Hypothalamus (tissue), 51 donors: ENCODE measurements around the gene TREML2.
A peak's percentile ranks its signal among the peaks of the same experiment; 100 is the strongest.
"Not testable (repeated sequence)": the region's sequence is repeated elsewhere in the genome, so short reads cannot be mapped to it uniquely, and the experiment has no call there.

Source experiments
- DNase-seq, 51 donors: peaks; one replicate each; lab custom pipeline; 2025; lab: John Stamatoyannopoulos, UW

The TREML2 gene, protein sequence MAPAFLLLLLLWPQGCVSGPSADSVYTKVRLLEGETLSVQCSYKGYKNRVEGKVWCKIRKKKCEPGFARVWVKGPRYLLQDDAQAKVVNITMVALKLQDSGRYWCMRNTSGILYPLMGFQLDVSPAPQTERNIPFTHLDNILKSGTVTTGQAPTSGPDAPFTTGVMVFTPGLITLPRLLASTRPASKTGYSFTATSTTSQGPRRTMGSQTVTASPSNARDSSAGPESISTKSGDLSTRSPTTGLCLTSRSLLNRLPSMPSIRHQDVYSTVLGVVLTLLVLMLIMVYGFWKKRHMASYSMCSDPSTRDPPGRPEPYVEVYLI

DNA sequence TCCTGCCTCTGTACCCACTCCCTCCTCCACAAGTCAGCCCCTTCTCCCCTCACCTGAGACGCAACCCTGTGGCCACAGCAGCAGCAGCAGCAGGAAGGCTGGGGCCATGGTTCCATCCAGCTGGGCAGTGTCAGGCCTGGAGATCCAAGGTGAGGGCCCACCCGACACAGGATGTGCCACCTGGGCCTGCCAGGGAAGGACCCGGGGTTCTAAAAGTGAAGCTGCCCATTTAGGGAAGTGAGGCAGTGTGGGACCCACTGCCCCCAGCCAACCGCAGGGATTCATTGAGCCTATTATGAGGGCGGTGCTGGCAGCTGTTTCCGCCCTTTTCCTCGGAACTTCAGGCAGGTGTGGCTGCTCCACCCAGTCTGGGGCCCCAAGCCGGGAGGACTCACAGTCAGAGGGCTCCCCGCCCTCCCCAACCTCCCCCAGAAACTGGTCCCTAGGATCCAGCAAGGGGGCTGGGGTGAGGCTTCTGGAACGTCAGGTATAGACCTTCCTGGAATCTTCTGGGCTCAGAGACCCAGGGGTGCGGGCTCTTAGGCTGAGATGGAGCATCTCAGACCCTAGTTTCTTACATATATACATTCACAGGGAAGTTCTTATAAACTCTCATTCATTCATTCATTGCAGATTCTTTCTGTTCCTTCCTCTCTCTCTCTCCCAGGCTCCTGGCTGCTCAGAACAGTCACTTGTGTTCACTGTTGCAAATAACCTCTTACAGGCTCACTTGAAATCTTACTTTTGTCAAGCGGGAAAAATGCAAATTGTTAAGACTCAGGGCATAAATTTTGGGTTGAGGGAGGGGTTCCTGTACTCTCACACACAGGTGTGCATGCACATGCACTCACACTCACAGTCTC lies at the start of gene TREML2:
Gene TREML2 (minus strand): TSS at position 249 of the 863 bp plus-strand sequence. CDS start 141 bp downstream, at position 108.
- DNase-seq: no peak

DNA sequence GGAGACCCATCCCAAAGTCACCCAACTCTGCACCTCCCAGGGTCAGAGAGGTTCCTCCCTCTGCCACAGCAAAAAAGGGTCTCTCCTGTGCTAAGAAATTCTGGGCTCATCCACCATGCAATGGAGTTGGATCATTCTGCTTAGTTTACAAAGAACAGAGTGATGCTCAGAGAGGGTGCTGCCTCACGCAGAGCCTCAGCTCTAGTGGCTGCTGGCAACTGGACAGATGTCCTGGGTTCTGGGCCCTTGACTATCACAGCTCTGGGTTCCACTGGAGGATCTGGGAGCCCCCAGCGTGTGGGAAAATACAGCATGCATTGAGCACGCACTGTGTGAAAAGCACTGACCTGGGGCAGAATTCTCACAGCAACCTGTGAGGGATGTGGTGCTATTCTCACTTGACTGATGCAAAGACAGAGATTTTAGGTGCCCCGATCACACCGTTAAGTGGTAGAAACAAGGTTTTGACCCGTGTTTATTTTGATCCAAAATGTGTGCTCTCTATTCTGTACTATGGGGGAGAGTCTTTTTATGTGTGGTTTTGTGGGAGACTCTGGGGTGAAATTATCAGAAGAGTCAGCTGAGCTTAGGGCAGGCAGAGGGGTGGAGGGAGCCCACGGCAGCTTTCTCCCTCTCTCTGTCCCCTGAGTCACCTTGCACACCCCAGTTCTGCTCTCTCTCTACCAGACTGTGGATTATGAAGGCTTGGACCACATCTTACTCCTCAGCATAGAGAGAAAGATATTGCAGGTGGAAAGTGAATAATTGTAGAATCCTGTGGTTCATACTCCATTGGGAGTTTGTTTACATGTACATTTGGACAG lies 47.1 kb upstream of the TREML2 start:
- DNase-seq: no peak

DNA sequence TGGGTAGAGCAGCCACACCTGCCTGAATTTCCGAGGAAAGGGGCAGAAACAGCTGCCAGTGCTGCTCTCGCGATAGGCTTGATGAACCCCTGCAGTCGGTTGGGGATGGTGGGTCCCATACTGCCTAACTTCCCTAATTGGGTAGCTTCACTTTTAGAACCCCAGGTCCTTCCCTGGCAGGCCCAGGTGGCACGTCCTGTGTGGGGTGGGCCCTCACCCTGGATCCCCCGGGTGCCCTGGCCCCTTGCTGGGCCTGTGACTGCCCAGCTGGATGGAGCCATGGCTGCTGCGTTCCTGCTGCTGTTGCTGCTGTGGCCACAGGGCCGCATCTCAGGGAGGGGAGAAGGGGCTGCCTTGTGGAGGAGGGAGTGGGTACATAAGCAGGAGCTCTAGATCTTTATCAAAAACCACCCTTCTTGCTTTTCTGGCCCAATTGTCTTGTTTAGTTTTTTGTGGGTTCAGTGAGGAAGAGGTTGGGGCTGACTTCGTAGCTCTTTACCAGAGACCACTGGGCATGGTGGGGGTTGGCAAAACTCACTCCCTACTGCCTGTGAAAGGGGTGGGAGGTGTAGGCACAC lies 46.4 kb upstream of the TREML2 start:
- DNase-seq: no peak

DNA sequence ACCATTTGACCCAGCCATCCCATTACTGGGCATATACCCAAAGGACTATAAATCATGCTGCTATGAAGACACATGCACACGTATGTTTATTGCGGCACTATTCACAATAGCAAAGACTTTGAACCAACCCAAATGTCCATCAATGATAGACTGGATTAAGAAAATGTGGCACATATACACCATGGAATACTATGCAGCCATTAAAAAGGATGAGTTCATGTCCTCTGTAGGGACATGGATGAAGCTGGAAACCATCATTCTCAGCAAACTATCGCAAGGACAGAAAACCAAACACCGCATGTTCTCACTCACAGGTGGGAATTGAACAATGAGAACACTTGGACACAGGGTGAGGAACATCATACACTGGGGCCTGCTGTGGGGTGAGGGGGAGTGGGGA lies 45.6 kb upstream of the TREML2 start:
- not testable (repeated sequence) for DNase-seq

- DNase-seq: no peak
Observed at GRCh38 chr6:41239467-41240159, 38.7 kb upstream of the TREML2 start.

GRCh38 chr6:41237128-41237527 lies 36.2 kb upstream of the TREML2 start:
- no peak for DNase-seq

DNA sequence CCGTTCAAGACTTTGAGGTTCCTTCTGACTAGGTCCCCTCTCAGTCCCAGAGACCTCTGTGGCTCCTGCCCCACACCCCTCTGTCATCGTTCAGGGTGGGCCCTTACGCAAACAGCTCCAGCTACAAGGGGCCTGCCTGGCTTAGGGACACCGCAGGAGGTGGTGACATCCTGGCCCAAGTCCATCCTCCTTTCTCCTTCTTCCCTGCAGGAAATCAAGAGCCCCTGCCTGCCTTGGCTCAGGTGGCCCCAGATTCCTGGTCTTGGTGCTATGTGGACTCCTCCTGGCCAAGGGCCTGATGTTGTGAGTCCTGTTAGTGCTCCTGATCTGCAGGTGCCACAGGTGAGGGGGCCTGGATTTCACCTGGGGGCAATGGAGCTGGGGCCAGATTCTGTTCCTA lies 35.3 kb upstream of the TREML2 start:
- no peak for DNase-seq

DNA sequence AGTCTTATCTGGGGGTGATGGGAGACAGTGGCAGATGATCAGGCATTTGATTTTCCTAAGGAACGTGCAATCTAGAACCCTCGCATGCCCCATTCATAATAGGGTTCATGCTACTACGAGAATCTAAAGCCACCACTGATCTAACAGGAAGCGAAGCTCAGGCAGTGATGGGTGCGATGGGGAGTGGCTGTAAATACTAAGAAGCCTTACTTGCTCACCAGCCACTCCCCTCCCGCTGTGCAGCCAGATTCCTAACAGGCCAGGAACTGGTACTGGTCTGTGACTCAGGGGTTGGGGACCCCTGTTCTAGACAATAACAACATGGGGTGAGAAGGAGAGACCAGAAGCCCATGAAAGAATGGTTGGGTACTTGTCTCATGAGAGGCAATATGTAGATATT lies 31.7 kb upstream of the TREML2 start:
- no peak for DNase-seq

GRCh38 chr6:41231246-41231645 lies 30.3 kb upstream of the TREML2 start:
- DNase-seq: no peak

DNA sequence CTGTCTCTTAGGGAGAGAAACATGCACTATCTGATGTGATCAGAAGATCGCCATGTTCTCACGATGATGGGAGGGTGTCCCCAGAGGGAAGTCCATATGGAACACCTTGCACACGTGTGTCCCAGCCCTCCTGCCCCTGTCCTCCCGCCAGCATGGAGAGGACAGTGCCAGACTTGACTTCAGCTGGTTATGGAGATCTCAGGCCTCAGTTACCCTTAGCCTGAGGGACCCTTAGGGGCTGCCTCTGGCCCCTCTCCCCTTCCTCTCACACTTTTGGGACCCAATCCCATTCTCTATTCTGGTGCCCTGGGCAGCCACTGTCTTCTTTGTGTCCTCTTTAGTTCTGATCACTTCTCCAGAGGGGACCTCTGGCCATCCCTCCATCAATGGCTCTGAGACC lies 28.8 kb upstream of the TREML2 start:
- no peak for DNase-seq

DNA sequence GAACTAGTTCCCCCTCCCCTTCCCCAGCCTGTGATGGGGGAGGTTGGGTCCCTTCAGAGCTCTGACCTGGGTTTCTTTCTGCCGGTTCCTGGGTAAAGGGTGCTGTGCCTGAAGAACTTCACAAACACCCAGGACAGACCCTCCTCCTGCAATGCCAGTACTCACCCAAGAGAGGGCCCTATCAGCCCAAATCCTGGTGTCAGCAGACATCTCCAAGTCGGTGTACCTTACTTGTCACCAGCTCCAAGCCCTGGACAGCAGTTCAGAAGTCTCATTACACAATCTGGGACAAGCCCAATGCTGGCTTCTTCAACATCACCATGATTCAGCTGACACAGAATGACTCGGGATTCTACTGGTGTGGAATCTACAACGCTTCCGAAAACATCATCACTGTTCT lies 27.7 kb upstream of the TREML2 start:
- DNase-seq: peak in 1 of 51 donors; percentile 2

DNA sequence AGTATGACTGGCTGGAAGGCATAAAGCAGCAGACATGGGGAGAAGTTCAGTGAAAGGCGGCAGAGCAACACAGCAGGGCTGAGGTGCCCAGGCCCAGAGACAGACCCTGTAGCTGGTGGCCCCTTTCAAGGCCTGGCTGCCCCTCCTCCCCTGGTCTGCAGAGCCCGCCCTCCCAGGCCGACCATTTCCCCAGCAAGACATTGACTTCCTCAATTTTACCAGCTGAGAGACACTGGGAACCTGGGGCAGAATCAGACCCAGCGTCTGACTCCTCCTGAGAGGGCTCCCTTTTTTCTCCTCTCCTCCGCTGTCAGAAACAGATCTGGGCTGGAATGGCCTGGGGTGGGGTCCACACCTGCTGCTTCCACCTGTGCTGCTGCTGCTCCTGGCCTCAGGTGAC lies 27.1 kb upstream of the TREML2 start, which contains the start of gene TREML4:
Gene TREML4 (plus strand): TSS at position 254 of the 400 bp plus-strand sequence. CDS start 79 bp downstream, at position 333.
- DNase-seq: peak in 1 of 51 donors; percentile 16

DNA sequence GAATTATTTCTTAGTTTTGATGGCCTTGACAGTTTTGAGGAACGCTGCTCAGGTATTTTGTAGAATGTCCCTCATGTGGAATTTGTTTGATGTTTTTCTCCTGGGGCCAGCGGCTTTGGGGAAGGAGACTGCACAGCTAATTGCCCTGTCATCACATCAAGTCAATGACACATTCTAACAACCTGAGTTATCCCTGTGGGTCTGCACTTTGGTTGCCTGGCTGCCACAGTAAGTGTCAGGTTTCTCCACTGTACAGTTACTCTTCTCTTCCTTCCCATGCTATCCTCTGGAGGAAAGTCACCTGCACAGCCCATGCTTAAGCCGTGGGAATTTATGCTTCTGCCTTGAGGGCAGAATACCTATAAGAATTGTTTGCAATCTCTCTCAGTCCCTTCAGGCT lies 25.8 kb upstream of the TREML2 start:
- DNase-seq: no peak

DNA sequence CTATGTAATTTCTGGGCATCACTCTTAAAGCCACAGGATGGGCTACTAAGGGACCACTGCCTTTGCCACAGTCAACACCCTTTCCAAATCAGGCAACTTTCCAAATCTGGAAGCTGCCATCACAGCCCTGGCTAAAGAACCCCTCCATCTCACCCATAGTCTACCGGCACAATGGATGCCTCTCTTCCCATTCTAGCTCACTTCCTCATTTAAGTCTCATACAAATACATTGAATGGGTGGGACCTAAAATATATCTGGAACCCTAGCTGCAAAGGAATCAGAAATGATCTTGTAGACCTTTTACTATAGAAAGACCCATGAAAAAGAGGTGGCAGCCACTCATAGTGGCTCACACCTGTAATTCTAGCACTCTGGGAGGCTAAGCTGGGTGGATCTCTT lies 23.9 kb upstream of the TREML2 start:
- DNase-seq: no peak

GRCh38 chr6:41222513-41222912 lies 21.6 kb upstream of the TREML2 start:
- DNase-seq: no peak

DNA sequence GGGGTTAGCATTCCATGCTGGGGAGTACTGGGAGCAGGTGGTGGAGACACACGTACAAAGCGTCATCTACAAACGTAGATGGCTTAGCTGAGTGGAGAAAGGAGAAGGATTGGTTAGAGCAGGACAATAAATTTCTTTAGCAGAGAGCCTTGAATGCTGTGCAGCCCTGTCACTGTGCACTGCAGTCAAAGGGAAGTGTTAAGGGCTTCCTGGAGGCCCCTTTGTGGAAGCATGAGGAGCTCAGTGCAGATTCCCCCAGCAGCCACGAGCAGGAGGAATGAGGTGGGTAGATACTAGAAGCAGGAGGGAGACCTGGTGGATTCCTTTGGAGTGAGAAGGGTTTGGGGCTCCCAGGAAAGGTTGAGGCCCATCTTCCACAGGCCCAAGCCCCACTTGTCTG lies 21.1 kb upstream of the TREML2 start:
- DNase-seq: no peak

DNA sequence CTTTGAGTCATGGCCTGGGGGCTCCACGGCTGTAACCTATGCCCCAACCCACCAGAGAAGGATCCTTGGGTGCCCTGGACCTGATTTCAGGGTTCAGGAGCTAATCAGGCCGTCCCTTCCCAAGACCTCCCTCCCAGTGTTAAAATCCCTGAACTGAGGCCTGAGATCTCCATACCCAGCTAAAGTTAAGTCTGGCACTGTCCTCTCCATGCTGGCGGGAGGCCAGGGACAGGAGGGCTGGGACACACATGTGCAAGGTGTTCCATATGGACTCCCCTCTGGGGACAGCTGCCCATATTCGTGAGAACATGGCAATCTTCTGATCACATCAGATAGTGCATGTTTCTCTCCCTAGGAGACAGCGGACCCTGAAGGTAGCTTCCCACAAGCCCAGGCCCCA lies 15.7 kb upstream of the TREML2 start:
- no peak for DNase-seq

DNA sequence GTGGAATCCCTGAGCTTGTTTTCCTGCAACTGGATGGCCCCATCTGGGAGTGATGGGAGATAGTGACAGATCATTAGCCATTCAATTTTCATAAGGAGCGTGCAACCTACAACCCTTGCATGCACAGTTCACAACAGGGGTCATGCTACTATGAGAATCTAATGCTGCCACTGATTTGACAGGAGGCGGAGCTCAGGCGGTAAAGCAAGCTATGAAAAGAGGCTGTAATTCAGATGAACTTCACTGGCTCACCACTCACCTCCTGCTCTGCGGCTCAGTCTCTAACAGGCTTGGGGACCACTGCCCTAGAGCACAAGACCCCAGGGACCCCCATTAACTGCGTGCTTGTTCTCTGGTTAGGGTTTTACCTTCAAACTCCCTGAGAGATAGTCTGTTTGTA lies 14.8 kb upstream of the TREML2 start:
- no peak for DNase-seq

GRCh38 chr6:41214559-41215238 lies 13.8 kb upstream of the TREML2 start:
- no peak for DNase-seq
